ENCODE data around the gene FASTKD3. TPM values are rescaled to one million over a fixed set of nuclear protein-coding genes. Genes with fewer than 3 reads are reported as not detected.

FASTKD3 gene
- total and polyA plus RNA-seq, 10 of the 15 experiments (the other 5 are each of a cell fraction or from before 2014, with no cell fraction given), result 12.1 to 59.6 (median 25.3) TPM

DNA sequence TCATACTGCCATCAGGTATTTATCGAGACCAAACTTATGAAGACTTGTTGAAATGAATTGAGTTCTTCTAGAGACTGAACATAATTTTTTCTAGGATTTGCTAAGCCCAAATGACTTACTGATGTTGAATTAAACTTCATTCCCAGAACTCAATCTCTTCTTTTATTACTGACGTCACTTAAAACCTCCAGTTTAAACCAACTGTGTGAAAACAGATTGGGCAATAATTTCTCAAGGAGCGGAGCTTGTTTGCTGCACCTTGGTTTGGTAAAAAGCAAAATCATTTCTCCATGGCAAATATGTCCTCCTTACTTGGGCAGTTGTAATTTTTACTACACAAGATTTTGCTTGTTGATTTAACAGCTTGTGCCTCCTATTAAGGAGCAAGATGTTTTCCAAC is 55.3 kb downstream of the FASTKD3 start:
- ChIA-PET CTCF (interaction anchor here (1.1 to 5.3 kb wide), 6 partner anchors 8 to 554 kb away, joined by 3 to 39 read pairs (median 6); no protein-coding TSS in a partner anchor), RAD21 (ENCODE audit: unreplicated experiment) (interaction anchor here (4.9 kb wide), 1 partner anchor 19 kb away, joined by 32 read pairs; no protein-coding TSS in a partner anchor), SMC1A (ENCODE audit: uncharacterized antibody, unreplicated experiment) (interaction anchor here (1.1 to 1.7 kb wide), 7 partner anchors 9 to 68 kb away, joined by 3 to 7 read pairs (median 3); no protein-coding TSS in a partner anchor), POLR2A (no interaction called here)
- TF ChIP-seq, protein P1, sequence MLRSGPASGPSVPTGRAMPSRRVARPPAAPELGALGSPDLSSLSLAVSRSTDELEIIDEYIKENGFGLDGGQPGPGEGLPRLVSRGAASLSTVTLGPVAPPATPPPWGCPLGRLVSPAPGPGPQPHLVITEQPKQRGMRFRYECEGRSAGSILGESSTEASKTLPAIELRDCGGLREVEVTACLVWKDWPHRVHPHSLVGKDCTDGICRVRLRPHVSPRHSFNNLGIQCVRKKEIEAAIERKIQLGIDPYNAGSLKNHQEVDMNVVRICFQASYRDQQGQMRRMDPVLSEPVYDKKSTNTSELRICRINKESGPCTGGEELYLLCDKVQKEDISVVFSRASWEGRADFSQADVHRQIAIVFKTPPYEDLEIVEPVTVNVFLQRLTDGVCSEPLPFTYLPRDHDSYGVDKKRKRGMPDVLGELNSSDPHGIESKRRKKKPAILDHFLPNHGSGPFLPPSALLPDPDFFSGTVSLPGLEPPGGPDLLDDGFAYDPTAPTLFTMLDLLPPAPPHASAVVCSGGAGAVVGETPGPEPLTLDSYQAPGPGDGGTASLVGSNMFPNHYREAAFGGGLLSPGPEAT (IDR thresholded peaks at IDR 0.05; ENCODE audit: low read depth), result no peak
- TF ChIP-seq CBX5 (IDR thresholded peaks at IDR 0.05; ENCODE audit: low read depth) (no peak), SMC3 (IDR thresholded peaks at IDR 0.05; ENCODE audit: borderline replicate concordance, low read length) (no peak), CHD4 (IDR thresholded peaks at IDR 0.05) (no peak)
- TF ChIP-seq, protein P2, sequence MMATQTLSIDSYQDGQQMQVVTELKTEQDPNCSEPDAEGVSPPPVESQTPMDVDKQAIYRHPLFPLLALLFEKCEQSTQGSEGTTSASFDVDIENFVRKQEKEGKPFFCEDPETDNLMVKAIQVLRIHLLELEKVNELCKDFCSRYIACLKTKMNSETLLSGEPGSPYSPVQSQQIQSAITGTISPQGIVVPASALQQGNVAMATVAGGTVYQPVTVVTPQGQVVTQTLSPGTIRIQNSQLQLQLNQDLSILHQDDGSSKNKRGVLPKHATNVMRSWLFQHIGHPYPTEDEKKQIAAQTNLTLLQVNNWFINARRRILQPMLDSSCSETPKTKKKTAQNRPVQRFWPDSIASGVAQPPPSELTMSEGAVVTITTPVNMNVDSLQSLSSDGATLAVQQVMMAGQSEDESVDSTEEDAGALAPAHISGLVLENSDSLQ (IDR thresholded peaks at IDR 0.05), result no peak
- Histone ChIP-seq H3K27ac (ENCODE audit: control insufficient read depth, insufficient read depth) (no peak overlapping the region), H3K4me2 (ENCODE audit: control insufficient read depth, insufficient read depth) (no peak overlapping the region), H3K4me1 (ENCODE audit: control insufficient read depth, insufficient read depth, low read length) (peaks cover 5% of the 10 kb centered on the region), H3K4me3 (no peak overlapping the region), H2AFZ (ENCODE audit: control insufficient read depth, low read depth, low read length) (no peak overlapping the region), H3K9me3 (replicated peaks; ENCODE audit: control insufficient read depth, insufficient read depth, low read length) (no peaks in the 10 kb centered on the region; the same call in 2 of the 3 replicates), H3K36me3 (ENCODE audit: control insufficient read depth in 2 of 2, insufficient read depth in 2 of 2, low read length in 1 of 2) (no peaks in the 10 kb centered on the region), H3K9ac (ENCODE audit: control insufficient read depth, insufficient read depth, low read length) (no peak overlapping the region), H3K79me2 (ENCODE audit: control insufficient read depth, insufficient read depth, low read length) (no peaks in the 10 kb centered on the region), H4K20me1 (ENCODE audit: control insufficient read depth, insufficient read depth) (no peaks in the 10 kb centered on the region), H3K27me3 (replicated peaks in 1 of 2; ENCODE audit: control insufficient read depth in 2 of 2, insufficient read depth in 2 of 2, low read length in 1 of 2) (no peaks in the 10 kb centered on the region)
- no peak for DNase-seq (ENCODE audit: low read depth, low spot score)
- in situ Hi-C loops (cut with MboI), result no loop called here
- no peak for ATAC-seq
- intact Hi-C loops (cut with micrococcal nuclease; ENCODE audit: unreplicated experiment), result no loop called here
- no peak for FAIRE-seq
- WGBS (ENCODE audit: insufficient coverage, insufficient replicate concordance, low lambda C conversion rate, missing lambda C conversion rate), result 77% methylated on average over 3 of the region's 3 CpGs
- BruUV-seq (replicated peaks), result no TSS peak
